Natural killer cell treated with Interleukin-12 subunit alpha and Interleukin-12 subunit beta and Interleukin-15 and Interleukin-18, amount 100 ng/mL, for 72 hours (primary cell): Measurements from ENCODE around the gene RBM20. TPM values are rescaled to one million over a fixed set of nuclear protein-coding genes. Genes with fewer than 3 reads are reported as not detected.
"Not testable (repeated sequence)": the region's sequence is repeated elsewhere in the genome, so short reads cannot be mapped to it uniquely, and the experiment has no call there.

Experiments
- ATAC-seq, 2 donors: fragments of 150-1000 bp; cut with Tn5 transposase in 1 of 2; sonication (Bioruptor Pico), chemical (Tn5 transposase) in 1 of 2; 2 replicates each; pipeline ENCODE4 v1.10.0; 2021
- DNase-seq: peaks from one replicate; pipeline ENCODE4 v3.0.0; 2022; ENCODE audit warnings: low spot score
- H3K27ac Mint-ChIP-seq, 2 donors: 1 replicate in 1 of 2; 2 replicates in 1 of 2; pipeline ENCODE4 v1.8.0; 2022; ENCODE audit warnings: mixed read lengths in 2 of 2, mild to moderate bottlenecking in 1 of 2, moderate library complexity in 1 of 2
- H3K27me3 Mint-ChIP-seq, 2 donors: 1 replicate in 1 of 2; 2 replicates in 1 of 2; pipeline ENCODE4 v1.8.0; 2022; ENCODE audit warnings: mixed read lengths in 2 of 2
- H3K36me3 Mint-ChIP-seq: one replicate; pipeline ENCODE4 v1.8.0; 2022; ENCODE audit warnings: mixed read lengths
- H3K4me1 Mint-ChIP-seq, 2 donors: 1 replicate in 1 of 2; 2 replicates in 1 of 2; pipeline ENCODE4 v1.8.0; 2022; ENCODE audit warnings: low read depth in 2 of 2, mixed read lengths in 2 of 2, mild to moderate bottlenecking in 1 of 2
- H3K4me3 Mint-ChIP-seq: one replicate; pipeline ENCODE4 v1.8.0; 2022; ENCODE audit warnings: mixed read lengths
- H3K9me3 Mint-ChIP-seq: 2 replicates; pipeline ENCODE4 v1.8.0; 2022; ENCODE audit warnings: mixed read lengths
- total RNA-seq, 2 donors: library from RNA; stranded (reverse); gene quantifications; one replicate each; pipeline ENCODE4 v1.2.3, GENCODE V29; 2022

Gene RBM20
- total RNA-seq, 2 donors from 2014 or later, result not detected

GRCh38 chr10:110859206-110859972, 215.3 kb downstream of the RBM20 start:
- Mint-ChIP-seq H3K4me1 (peaks cover 49 to 54% of the 10 kb centered on the region in 2 donors), H3K36me3 (no peaks in the 10 kb centered on the region), H3K27me3 (no peaks in the 10 kb centered on the region), H3K4me3 (peak overlapping the region; percentile 61), H3K27ac (peak overlapping the region; percentile 93 to 97), H3K9me3 (no peaks in the 10 kb centered on the region)
- ATAC-seq (no peak), DNase-seq (no peak)

- H3K36me3 Mint-ChIP-seq, result no peaks in the 10 kb centered on the region
- DNase-seq, result no peak
Measured at GRCh38 chr10:110859973-110860376, 215.8 kb downstream of the RBM20 start.

GRCh38 chr10:110860576-110861241, 216.6 kb downstream of the RBM20 start:
- Mint-ChIP-seq H3K4me1 (peaks cover 61 to 68% of the 10 kb centered on the region in 2 donors), H3K36me3 (no peaks in the 10 kb centered on the region), H3K4me3 (peak overlapping the region; percentile 61), H3K27me3 (no peaks in the 10 kb centered on the region), H3K27ac (peak overlapping the region; percentile 93 to 97), H3K9me3 (no peaks in the 10 kb centered on the region)
- ATAC-seq, result peak; percentile 64 to 77
- no peak for DNase-seq

More at GRCh38 chr10:110859973-110860376, 215.8 kb downstream of the RBM20 start:
- ATAC-seq, result no peak
- peaks cover 55 to 60% of the 10 kb centered on the region in 2 donors for H3K4me1 Mint-ChIP-seq
- H3K4me3 Mint-ChIP-seq, result peak overlapping the region; percentile 61
- H3K27ac Mint-ChIP-seq, result peak overlapping the region; percentile 93 to 97
- H3K27me3 Mint-ChIP-seq, result no peaks in the 10 kb centered on the region
- no peaks in the 10 kb centered on the region for H3K9me3 Mint-ChIP-seq

GRCh38 chr10:110861476-110861875, 217.3 kb downstream of the RBM20 start:
- no peaks in the 10 kb centered on the region for H3K27me3 Mint-ChIP-seq
- H3K36me3 Mint-ChIP-seq, result no peaks in the 10 kb centered on the region
- H3K27ac Mint-ChIP-seq, result peak overlapping the region; percentile 93 to 97
- ATAC-seq (no peak), DNase-seq (no peak)
- H3K4me1 Mint-ChIP-seq, result peaks cover 69 to 75% of the 10 kb centered on the region in 2 donors
- no peak overlapping the region for H3K4me3 Mint-ChIP-seq
- no peaks in the 10 kb centered on the region for H3K9me3 Mint-ChIP-seq

- H3K36me3 Mint-ChIP-seq, result no peaks in the 10 kb centered on the region
- peak overlapping the region; percentile 32 for H3K4me3 Mint-ChIP-seq
- no peak for ATAC-seq
Measured at GRCh38 chr10:110861930-110862649, 218.0 kb downstream of the RBM20 start.

GRCh38 chr10:110862961-110863360, 218.8 kb downstream of the RBM20 start:
- Mint-ChIP-seq H3K9me3 (no peaks in the 10 kb centered on the region), H3K27me3 (no peaks in the 10 kb centered on the region), H3K36me3 (no peaks in the 10 kb centered on the region), H3K4me1 (peaks cover 69 to 81% of the 10 kb centered on the region in 2 donors), H3K27ac (peak overlapping the region; percentile 93 to 97), H3K4me3 (no peak overlapping the region)
- no peak for DNase-seq
- ATAC-seq, result no peak

More at GRCh38 chr10:110861930-110862649, 218.0 kb downstream of the RBM20 start:
- H3K9me3 Mint-ChIP-seq, result no peaks in the 10 kb centered on the region
- H3K4me1 Mint-ChIP-seq, result peaks cover 70 to 81% of the 10 kb centered on the region in 2 donors
- H3K27ac Mint-ChIP-seq, result peak overlapping the region; percentile 93 to 97
- no peaks in the 10 kb centered on the region for H3K27me3 Mint-ChIP-seq
- no peak for DNase-seq

GRCh38 chr10:110863361-110863760, 219.2 kb downstream of the RBM20 start:
- peak overlapping the region; percentile 41 for H3K4me3 Mint-ChIP-seq

GRCh38 chr10:110863956-110864355, 219.8 kb downstream of the RBM20 start:
- ATAC-seq, result no peak
- Mint-ChIP-seq H3K4me3 (peak overlapping the region; percentile 84), H3K27me3 (no peaks in the 10 kb centered on the region), H3K9me3 (no peaks in the 10 kb centered on the region), H3K4me1 (peaks cover 69 to 83% of the 10 kb centered on the region in 2 donors), H3K27ac (peak overlapping the region; percentile 93 to 97), H3K36me3 (peaks cover under 1% of the 10 kb centered on the region)
- DNase-seq, result no peak

More at GRCh38 chr10:110863361-110863760, 219.2 kb downstream of the RBM20 start:
- peak overlapping the region; percentile 93 to 97 for H3K27ac Mint-ChIP-seq
- no peaks in the 10 kb centered on the region for H3K9me3 Mint-ChIP-seq
- DNase-seq (no peak), ATAC-seq (no peak)
- H3K36me3 Mint-ChIP-seq, result no peaks in the 10 kb centered on the region
- H3K27me3 Mint-ChIP-seq, result no peaks in the 10 kb centered on the region
- peaks cover 67 to 80% of the 10 kb centered on the region in 2 donors for H3K4me1 Mint-ChIP-seq

GRCh38 chr10:110864662-110865140, 220.6 kb downstream of the RBM20 start:
- Mint-ChIP-seq H3K9me3 (peaks cover 3% of the 10 kb centered on the region), H3K4me3 (peak overlapping the region; percentile 84), H3K36me3 (peaks cover 4% of the 10 kb centered on the region), H3K27ac (peak overlapping the region; percentile 93 to 97), H3K27me3 (no peaks in the 10 kb centered on the region), H3K4me1 (peaks cover 73 to 85% of the 10 kb centered on the region in 2 donors)
- ATAC-seq, result peak; percentile 87 to 91
- DNase-seq, result no peak

GRCh38 chr10:110865186-110865808, 221.2 kb downstream of the RBM20 start:
- Mint-ChIP-seq H3K9me3 (peaks cover 3% of the 10 kb centered on the region), H3K27me3 (no peaks in the 10 kb centered on the region), H3K4me1 (peaks cover 73 to 85% of the 10 kb centered on the region in 2 donors), H3K4me3 (peak overlapping the region; percentile 84), H3K36me3 (peaks cover 4% of the 10 kb centered on the region), H3K27ac (peak overlapping the region; percentile 93 to 97)
- DNase-seq (no peak), ATAC-seq (no peak)

- H3K27ac Mint-ChIP-seq, result peak overlapping the region; percentile 93 to 97
- peaks cover 3% of the 10 kb centered on the region for H3K9me3 Mint-ChIP-seq
- peak overlapping the region; percentile 84 for H3K4me3 Mint-ChIP-seq
- DNase-seq, result no peak
- no peak for ATAC-seq
- H3K36me3 Mint-ChIP-seq, result peaks cover 4% of the 10 kb centered on the region
- no peaks in the 10 kb centered on the region for H3K27me3 Mint-ChIP-seq
- peaks cover 73 to 85% of the 10 kb centered on the region in 2 donors for H3K4me1 Mint-ChIP-seq
Measured at GRCh38 chr10:110865809-110866482, 221.8 kb downstream of the RBM20 start.

- Mint-ChIP-seq H3K4me1 (peaks cover 77 to 89% of the 10 kb centered on the region in 2 donors), H3K27ac (peak overlapping the region; percentile 93 to 97), H3K4me3 (peak overlapping the region; percentile 95)
- ATAC-seq, H3K36me3 Mint-ChIP-seq, H3K9me3 Mint-ChIP-seq, H3K27me3 Mint-ChIP-seq, DNase-seq: not testable (repeated sequence)
Measured at GRCh38 chr10:110867011-110867806, 223.1 kb downstream of the RBM20 start.
